GM21360 (cell line): ENCODE results near the gene LIPC.

Source experiments
- ATAC-seq: cut with Tn5 transposase; IDR thresholded peaks from one replicate; pipeline ENCODE4 v1.9.1; 2021; ENCODE audit warnings: mild to moderate bottlenecking, moderate library complexity; ENCODE audit not compliant: unreplicated experiment

Gene LIPC

DNA sequence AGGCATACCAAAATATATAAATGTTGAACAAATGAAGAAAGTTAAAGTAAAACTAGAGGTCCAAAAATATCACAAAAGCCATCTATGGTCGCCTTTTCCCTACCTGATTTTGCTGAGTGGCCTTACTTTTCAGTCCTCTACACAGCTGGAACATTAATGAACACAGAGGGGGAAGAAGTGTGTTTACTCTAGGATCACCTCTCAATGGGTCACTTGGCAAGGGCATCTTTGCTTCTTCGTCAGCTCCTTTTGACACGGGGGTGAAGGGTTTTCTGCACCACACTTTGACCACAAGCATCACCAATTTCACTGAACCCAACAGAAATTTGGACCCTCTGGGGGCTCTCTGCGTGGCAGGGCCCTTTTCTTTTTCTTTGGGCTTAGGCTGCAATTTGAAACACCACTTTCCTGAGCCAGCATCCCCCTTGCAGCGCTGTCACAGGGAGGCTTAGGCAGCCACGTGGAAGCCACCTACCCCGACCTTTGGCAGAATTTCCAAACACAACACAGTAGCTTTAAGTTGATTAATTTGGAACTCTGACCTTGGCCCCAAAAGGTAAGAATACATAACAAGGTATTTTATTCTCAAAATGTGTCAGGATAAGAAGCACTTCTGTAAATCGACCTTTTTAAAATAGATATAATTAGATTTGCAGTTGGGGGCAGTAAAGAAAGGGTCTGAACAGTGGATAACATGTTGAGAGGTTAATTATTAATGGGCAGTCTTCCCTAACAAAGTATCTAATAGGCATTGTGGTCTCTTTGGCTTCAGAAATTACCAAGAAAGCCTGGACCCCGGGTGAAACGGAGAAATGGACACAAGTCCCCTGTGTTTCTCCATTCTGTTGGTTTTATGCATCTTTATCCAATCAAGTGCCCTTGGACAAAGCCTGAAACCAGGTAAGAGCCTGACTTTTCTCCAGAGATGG, at the start of gene LIPC:
Gene LIPC (plus strand): TSS at position 771 of the 929 bp plus-strand sequence. CDS start 42 bp downstream, at position 813.
- no peak for ATAC-seq

DNA sequence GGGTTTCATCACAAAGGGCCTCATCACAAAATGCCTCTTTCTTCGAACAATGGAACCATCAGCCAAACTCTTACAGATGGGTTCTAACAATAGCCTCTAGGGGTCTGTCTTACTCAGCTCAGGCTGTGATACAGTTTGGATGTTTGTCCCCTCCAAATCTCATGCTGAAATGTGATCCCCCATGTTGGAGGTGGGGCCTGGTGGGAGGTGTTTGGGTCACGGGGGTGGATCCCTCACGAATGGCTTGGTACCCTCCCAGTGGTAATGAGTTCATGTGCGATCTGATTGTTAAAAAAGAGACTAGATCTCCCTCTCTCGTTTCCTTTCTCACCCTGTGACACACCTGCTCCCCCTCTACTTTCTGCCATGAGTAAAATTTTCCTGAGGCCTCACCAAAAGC, 47.9 kb upstream of the LIPC start:
- ATAC-seq: no peak

DNA sequence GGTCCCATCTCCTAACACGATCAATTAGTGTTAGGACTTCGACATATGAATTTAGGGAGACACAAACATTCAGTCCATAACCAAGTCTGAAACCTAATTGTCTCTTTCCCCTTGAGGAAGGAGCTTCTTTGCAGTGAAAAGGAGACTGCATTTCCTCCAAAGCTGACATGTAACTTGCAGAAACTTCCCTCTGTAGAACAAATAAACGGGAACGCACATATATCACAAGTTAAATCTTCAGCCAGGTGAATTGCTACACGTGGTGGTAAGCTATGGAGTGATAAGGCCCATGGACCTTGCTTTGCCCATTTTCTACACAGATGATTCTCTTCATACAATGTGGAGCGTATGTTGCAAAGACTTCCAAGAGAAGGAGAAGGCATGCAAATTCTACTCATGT, 47.1 kb upstream of the LIPC start:
- no peak for ATAC-seq

DNA sequence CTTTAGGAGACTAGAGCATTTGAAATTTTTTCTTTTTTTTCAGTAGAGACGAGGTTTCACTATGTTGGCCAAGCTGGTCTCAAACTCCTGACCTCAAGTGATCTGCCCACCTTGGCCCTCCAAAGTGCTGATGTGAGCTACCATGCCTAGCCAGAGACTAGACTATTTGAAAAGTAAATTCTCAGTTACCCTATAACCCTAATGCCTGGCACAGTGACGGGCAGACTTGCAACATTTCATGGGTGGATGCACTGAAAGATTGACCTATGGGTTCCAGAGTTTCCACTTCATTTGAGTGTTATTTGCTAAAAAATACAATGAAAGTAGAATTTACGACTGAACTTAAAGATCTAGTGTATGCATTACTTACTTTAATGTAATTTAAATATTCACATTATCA, 45.7 kb upstream of the LIPC start:
- no peak for ATAC-seq

DNA sequence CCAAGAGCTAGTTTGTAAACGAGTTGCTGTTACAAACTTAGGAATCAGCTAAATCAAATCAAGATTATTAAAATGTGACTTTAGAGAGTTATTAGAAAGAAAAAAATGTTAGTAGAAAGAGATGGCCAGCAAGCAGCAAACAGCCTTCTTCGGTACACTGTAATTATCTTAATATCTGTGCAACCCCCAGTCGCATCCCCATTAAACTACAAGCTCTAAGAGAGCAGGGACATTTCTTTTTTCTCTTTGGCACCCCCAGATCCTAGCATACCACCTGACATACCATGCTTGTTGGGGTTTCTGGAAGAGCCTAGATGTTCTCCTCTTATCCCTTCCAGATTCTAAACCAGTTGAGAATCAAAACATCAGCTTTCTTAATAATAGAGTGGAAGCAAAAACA, 45.1 kb upstream of the LIPC start:
- no peak for ATAC-seq

DNA sequence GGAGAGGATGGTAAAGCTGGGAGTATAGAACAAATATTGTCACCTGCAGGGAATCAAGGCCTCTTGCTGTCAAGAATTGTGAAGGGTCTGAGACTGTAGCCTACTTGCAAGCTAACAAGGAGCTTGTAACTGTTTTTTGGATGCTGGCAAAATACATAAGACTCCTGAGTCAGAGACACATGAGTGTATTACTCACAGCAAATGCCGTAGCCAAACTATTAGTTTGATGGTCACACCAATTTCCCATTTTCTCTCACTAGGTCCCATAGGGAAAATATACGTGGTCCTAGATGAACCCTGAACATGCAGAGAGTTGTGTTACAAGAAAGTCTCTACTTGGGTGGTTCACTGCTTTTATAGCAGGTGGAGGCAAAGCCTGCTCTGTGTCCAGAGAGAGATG, 44.7 kb upstream of the LIPC start:
- ATAC-seq: no peak

DNA sequence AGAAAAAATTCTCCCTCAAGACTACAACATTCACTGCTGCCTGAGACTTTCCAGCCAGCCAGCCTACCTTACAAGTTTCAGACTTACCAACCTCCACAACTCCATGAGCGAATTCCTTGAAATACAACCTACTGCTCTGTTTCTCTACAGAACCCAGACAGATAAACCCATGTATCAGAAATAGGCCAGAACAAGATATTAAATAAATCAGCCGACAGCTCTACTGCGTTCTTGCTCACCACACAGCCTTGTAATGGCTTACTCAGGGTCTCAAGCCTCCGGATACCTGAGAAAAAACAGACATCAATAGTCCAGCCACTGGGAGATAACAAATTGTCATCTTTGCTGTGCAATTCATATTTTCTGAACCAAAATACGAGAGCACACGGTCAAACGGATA, 43.6 kb upstream of the LIPC start:
- ATAC-seq: no peak

DNA sequence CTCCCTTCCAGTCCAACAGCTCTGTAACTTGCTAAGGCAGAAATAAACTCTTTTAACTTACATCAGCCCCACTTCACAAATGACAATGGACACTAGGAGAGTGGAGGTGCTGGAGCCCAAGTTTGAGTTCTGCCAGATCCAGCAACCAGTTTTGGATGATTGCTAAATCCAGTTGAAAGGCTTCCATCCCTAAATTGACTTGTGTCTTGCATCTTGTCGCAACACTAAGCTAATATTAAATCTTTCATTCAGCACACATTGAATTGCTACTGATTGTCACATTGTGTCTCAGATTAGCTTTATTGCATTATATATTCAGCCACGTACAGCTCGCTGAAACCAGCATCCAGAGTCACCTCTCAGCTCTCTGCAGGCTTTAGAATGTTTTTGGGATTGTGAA, 41.7 kb upstream of the LIPC start:
- ATAC-seq: no peak

DNA sequence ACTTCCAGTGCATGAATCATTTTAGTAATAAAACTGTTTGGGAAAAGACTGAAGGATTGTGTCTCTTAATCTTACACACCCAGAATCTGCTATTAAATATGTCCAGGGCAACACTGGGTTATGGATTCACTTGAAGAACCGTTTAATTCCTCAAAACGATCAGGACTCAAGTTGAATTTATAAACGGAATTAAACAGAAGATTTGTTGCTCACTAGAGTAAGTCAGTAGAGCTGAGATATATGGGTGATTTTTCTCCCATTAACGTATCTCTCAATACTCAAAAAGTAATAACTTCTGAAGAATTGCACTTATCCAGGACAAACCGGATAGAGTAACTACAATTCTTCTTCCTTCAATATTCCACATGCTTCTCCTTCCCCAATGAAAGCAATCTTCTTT, 41.1 kb upstream of the LIPC start:
- no peak for ATAC-seq

DNA sequence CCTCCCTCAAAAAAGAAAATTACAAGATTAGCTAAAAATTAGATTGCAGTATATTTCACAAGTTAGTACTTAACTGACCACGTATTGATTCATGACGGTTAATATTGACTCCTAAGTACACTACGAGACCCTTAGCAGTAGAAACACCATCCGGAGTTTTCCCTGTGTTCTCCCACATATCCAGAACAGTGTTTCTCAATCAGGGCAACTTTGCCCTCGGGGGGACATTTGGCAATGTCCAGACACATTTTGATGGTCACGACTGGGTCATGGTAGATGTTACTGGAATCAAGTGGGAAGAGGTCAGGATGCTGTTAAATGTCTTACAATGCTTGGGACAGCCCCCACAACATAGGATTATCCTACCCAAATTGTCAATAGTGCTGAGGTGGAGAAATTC, 40.7 kb upstream of the LIPC start:
- no peak for ATAC-seq

DNA sequence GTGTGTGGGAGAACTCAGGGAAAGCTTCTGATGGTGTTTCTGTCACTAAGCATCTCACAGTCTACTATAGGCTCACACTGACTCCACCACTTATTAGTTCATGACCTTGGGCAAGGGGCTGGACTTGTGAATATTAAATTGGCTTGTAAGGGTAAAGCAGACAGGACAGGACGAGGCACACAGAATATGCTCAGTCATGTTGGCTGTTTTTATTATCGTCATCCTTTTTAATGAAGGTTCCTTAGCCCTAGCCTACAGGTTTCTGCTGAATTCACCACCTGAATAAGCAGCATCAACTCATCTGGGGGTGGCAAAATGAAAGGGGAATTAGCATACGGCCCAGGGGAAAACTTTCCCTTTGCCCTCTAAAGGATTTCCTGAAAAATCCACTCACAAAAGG, 39.6 kb upstream of the LIPC start:
- ATAC-seq: no peak

DNA sequence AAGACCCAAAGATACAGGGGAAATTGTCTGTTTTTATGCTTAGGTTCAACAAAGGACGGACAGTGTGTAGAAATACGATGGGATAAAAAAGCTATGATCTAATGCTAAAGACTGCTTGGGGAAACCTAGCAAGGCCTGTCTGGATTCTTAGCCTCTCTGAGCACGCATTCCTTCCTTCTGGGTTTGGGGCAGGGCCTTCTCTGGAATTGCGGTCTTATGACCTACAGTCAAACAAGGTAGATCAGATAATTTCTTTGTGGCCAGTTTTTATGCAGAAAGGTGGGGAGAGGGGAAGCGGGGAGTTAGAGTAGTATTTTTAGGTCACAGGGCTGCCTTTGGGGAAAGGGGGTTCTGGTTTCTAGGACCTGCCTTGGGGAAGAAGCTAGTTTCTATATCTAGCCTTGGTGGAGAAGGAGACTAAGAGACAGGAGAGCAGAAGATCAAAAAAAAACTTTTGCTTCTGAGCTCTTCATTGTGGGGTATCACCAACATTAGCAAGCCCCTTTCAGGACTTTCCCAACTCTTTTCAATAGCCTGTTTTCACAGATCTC, 39.1 kb upstream of the LIPC start:
- ATAC-seq: no peak

DNA sequence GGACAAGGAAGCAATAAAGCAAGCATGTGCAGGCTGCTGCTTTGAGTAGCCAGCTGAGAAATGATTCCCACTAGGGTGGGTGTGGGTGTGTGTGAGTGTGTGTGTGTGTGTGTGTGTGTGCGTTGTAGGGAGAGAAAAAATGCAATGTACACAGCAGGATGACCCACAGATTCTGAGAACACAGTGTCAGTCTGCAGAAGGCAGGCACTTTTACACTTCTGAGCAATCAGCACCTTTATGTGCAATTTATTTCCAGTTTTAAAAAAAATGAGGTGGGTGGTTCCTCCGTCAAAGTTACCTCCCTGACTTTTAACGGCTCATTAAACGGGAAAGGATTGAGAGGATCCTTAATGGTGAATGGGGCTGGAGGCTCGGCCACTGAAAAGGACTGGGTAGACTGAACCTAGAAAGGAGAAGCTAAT, 38.5 kb upstream of the LIPC start:
- ATAC-seq: no peak

DNA sequence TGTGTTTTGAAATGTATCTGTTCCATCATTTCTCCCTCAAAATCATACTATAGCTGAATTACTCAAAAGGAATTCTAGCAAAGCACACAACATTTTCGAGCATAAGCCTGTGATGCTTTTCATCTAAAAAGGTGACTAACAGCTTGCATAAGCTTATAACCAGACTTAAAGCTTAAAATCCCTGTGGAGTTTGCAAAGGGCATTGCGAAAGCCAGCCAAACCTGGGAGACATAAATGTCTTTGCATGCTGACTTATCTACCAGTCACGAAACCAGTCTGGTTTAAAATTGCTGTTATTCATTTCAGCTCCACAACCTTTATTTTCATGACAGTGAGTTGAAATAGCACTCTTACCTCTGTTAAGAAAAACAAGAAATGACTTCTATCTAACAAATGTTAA, 35.6 kb upstream of the LIPC start:
- no peak for ATAC-seq

DNA sequence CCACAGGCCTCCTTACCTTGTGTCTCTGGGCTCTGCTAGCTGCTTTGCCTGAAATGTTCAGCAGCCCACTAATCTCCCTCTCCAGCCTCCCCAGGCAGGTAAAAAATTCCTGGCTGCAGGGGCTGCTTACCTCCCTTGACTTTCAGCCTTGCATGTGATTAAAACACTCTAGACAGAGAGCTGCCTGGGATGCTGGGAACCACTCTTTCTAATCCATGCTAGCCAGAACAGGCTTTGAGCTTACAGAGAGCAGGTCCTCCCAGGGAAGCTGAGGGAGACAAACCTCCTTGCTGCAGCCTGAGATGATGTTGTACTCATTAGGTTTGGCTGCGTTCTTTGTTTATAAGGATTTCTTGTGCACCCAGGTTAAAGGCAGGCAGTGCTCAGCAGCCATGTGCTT, 33.7 kb upstream of the LIPC start:
- ATAC-seq: no peak

DNA sequence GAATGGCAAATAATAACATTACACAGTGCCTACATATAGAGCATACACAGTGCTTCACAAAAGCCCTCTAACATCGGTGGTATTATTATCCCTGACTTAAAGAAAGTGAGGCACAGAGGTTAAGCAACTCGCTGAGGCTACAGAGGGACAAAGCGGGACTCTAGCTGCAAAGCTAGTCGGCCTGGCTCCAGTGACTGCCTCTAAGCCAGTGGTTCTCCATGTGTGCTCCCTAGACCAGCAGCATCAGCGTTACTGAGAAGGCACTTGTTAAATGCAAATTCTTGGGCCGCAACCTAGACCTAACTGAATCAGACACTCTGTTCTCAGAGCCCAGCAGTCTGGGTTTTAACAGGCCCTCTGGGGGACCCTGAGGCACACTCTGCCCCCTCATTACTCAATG, 33.1 kb upstream of the LIPC start:
- no peak for ATAC-seq

DNA sequence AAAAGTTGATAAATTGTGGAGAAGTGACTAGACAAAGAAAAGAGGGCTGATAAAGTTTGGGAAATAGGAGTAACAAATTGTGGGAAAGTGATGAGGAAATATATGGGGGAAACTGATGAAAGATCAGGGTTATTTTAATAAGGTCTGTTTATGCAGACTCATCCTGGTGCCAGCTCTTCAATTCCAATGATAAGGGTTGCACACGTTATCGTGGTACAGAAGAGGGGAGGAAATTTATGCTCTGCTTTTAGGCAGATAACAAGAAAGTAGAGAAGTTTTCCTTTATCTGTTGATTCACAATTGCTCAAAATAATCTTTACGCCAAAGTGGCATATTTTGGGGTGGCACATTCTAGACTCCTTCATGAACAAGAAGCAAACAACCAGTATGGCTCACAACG, 32.1 kb upstream of the LIPC start:
- ATAC-seq: no peak

DNA sequence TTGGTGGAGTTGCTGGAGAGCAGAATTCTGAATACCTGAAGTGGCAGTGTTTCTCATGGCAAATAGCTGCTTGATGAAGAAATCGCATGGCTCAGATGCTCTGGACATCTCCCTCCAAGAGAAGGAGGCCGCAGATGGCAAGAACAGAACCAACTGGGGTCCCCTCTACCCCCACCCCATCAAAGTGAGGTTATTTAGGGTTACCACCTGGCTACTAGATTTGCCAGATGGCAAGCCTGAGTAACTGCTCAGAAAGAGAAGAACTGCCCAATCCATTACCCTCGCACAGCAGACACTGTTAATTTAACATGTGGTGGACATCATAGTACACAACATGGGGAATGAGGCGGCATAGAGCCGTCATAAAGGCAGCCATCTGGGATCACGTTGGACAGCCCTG, 30.5 kb upstream of the LIPC start:
- ATAC-seq: no peak

DNA sequence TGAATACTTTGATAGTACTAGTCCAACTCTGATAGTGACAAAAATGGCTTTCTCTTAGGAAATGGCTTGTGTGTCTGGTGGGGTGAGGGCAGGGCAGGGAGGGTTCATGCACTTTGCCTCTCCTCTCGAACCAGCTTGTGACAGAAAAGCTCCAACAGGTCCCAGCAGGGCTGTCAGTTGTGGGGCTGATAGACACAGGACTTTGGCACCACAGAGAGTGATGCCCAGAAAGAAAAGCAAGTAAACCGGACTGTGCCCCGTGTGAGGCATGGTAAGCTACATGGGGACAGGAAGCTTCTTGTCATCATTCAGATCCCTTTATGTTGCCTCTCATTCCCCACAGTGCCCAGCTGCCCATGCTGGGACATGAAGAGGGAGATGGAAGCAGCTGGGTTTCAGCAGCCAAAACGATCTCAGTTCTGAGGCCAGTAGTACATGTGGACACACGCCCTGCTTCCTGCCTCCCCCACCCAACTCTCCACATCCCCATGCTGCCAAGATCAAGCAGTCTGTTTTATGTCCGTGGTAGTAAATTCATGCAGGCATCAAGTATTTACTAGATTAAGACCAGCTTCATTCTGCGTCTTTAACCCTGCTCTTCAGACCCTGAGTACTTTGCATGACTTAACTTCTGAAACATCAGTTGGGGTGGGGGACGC, 29.7 kb upstream of the LIPC start:
- no peak for ATAC-seq

DNA sequence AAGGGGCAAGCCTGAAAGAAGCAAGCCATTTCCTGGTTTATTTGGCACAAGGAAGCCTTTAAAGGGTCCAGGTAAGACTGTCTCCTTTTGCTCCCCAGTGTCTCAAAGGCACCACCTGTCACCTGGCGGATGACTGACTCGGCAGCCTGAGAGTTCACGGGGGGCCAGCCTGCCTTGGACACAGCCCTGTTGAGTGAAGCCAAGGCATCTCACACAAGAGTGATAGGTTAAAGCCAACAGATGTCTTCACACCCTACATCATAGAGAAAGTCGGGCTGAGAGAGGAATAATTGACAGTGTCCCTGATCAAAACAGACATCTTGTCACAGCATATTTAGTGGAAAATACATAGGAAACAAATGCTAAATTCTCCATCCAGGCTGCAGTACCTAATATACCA, 28.2 kb upstream of the LIPC start:
- ATAC-seq: no peak

DNA sequence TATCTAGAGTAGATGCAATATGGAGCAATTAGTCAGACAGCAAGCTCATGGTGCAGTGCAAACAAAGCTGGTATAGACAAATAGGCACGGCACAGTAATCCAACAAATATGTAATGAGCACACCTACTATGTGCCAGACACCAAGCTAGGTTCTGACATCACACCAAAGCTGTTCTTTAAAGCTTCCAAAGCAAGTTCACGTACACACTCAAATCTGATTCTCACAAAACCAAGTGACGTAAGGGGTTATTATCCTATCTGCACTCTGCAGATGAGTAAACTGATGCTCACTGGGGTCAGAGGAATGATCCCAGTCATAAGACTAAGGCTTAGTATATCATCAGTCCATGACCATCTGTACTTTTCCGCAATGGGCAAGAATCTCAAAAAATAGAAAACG, 27.8 kb upstream of the LIPC start:
- ATAC-seq: no peak

DNA sequence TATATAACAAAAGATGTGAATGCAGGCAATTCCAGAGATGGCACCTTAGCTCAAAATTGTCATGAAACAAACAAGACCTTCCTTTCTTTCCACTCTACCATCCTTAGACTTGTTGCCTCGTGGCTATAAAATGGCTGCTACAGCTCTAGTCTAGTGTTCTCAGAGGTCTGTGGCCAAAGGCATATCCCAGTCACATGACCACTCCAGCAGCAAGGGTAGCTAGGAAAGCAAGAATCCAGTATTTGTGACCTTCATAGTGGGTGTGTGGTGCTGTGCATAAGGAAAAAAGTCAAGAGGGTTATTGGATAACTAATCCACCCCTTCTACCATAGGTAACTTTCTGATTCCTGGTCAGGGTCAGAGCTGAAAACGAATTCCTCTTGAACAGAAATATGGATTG, 27.1 kb upstream of the LIPC start:
- no peak for ATAC-seq
